HCT116 (cell line): ENCODE data around the gene ARHGEF39. TPM values are rescaled to one million over a fixed set of nuclear protein-coding genes. Genes with fewer than 3 reads are reported as not detected.

Source experiments
- ATAC-seq: fragments of 200-7000 bp; cut with Tn5 transposase; 2 replicates; pipeline ENCODE4 v1.9.1; 2020; ENCODE audit warnings: mild to moderate bottlenecking, moderate library complexity
- BruUV-seq: library from RNA; stranded (reverse); fragments of 400-500 nt; replicated peaks from 2 replicates; lab custom pipeline; 2021; lab: Mats Ljungman, UMichigan
- CTCF ChIA-PET: fragments of 300-600 bp; sonication (Branson Sonifier 250); formaldehyde crosslinking; loops from one replicate; lab custom pipeline; 2021; ENCODE audit warnings: antibody characterized with exemption; lab: Charles Lee
- POLR2A ChIA-PET: fragments of 300-600, 350-600 bp; sonication (Branson Sonifier 250); formaldehyde crosslinking; loops from one replicate; lab custom pipeline; 2021; ENCODE audit warnings: antibody characterized with exemption; lab: Charles Lee
- RAD21 ChIA-PET, 2 experiments: fragments of 300-600 bp; sonication (Branson Sonifier 250); formaldehyde crosslinking; loops; one replicate each; lab custom pipeline; 2023; ENCODE audit warnings: low total read pairs in 2 of 2; ENCODE audit not compliant: uncharacterized antibody in 2 of 2, unreplicated experiment in 2 of 2, low non-redundant PET in 1 of 2; lab: Charles Lee
- DNase-seq: peaks from one replicate; pipeline ENCODE4 v3.0.0-alpha.2; 2010; ENCODE audit warnings: low read depth, low spot score
- H2AFZ ChIP-seq: fragments of 200-600 bp; shearing (Covaris generic), sonication (generic); 2 replicates; pipeline ENCODE4 v1.6.1; 2017; ENCODE audit warnings: low read depth, mixed run types, mixed read lengths, antibody characterized with exemption, low read length; ENCODE audit not compliant: poor library complexity, severe bottlenecking
- H3K27ac ChIP-seq: 2 replicates; pipeline ENCODE4 v1.5.1; 2012; ENCODE audit warnings: low read depth, low read length
- H3K27me3 ChIP-seq: fragments of 200-600 bp; sonication (generic); 2 replicates; pipeline ENCODE4 v1.6.1; 2016; ENCODE audit warnings: mixed run types, low read length, mixed read lengths; ENCODE audit not compliant: insufficient read depth
- H3K36me3 ChIP-seq, 2 experiments: fragments of 200-500 bp in 1 of 2; fragments of 200-600 bp in 1 of 2; sonication (Bioruptor generic) in 1 of 2; sonication (generic) in 1 of 2; 2 replicates each; pipeline versions ENCODE4 v1.5.1 to v1.6.1; 2014 to 2016; ENCODE audit warnings: low read length in 2 of 2, inconsistent platforms in 1 of 2, mixed read lengths in 1 of 2, mixed run types in 1 of 2; ENCODE audit not compliant: insufficient read depth in 2 of 2, control insufficient read depth in 1 of 2
- H3K4me1 ChIP-seq, 2 experiments: fragments of 200-600 bp in 1 of 2; sonication (generic) in 1 of 2; 2 replicates each; pipeline versions ENCODE4 v1.5.1 to v1.6.1; 2012 to 2017; ENCODE audit warnings: low read length in 2 of 2, inconsistent platforms in 1 of 2, mild to moderate bottlenecking in 1 of 2, mixed read lengths in 1 of 2, mixed run types in 1 of 2, moderate library complexity in 1 of 2; ENCODE audit not compliant: insufficient read depth in 2 of 2, control insufficient read depth in 1 of 2
- H3K4me2 ChIP-seq: fragments of 200-600 bp; sonication (generic); 2 replicates; pipeline ENCODE4 v1.6.1; 2017; ENCODE audit warnings: mixed run types, low read length, mixed read lengths
- H3K4me3 ChIP-seq, 2 experiments: fragments of 200-600 bp in 1 of 2; sonication (generic) in 1 of 2; replicated peaks in 1 of 2; 2 replicates each; pipeline ENCODE4 v1.5.1; 2011 to 2016; ENCODE audit warnings: low read length in 2 of 2, control low read depth in 1 of 2, low read depth in 1 of 2, mild to moderate bottlenecking in 1 of 2, mixed read lengths in 1 of 2, mixed run types in 1 of 2
- H3K79me2 ChIP-seq: fragments of 200-600 bp; sonication (generic); 2 replicates; pipeline ENCODE4 v1.6.1; 2017; ENCODE audit warnings: mild to moderate bottlenecking, mixed run types, low read length, moderate library complexity, mixed read lengths; ENCODE audit not compliant: insufficient read depth
- H3K9ac ChIP-seq: fragments of 200-600 bp; sonication (generic); 2 replicates; pipeline ENCODE4 v1.6.1; 2016; ENCODE audit warnings: low read length, mixed read lengths
- H3K9me2 ChIP-seq: fragments of 200-600 bp; sonication (generic), shearing (Covaris generic); 2 replicates; pipeline ENCODE4 v1.6.1; 2017; ENCODE audit warnings: mixed run types, mild to moderate bottlenecking, moderate library complexity; ENCODE audit not compliant: insufficient read depth
- H3K9me3 ChIP-seq, 2 experiments: fragments of 200-500 bp in 1 of 2; fragments of 200-600 bp in 1 of 2; sonication (Bioruptor generic) in 1 of 2; sonication (generic) in 1 of 2; 2 replicates each; pipeline ENCODE4 v1.6.1; 2014 to 2017; ENCODE audit warnings: low read length in 2 of 2, mixed read lengths in 2 of 2, inconsistent platforms in 1 of 2, low read depth in 1 of 2, mild to moderate bottlenecking in 1 of 2, mixed run types in 1 of 2, moderate library complexity in 1 of 2; ENCODE audit not compliant: control insufficient read depth in 1 of 2, insufficient read depth in 1 of 2
- H4K20me1 ChIP-seq: fragments of 200-600 bp; sonication (generic), shearing (Covaris generic); 2 replicates; pipeline ENCODE4 v1.6.1; 2017; ENCODE audit warnings: mixed run types, mild to moderate bottlenecking, moderate library complexity; ENCODE audit not compliant: insufficient read depth
- CEBPB ChIP-seq: IDR thresholded peaks from 2 replicates; pipeline ENCODE4 v1.6.1; 2012; ENCODE audit warnings: low read depth
- EGR1 ChIP-seq: IDR thresholded peaks from 2 replicates; pipeline ENCODE4 v1.6.1; 2012; ENCODE audit warnings: low read depth
- RAD21 ChIP-seq: IDR thresholded peaks from 2 replicates; pipeline ENCODE4 v1.6.1; 2012; ENCODE audit warnings: low read depth, mild to moderate bottlenecking
- SIN3A ChIP-seq: IDR thresholded peaks from 2 replicates; pipeline ENCODE4 v1.6.1; 2012; ENCODE audit warnings: low read depth
- SP1 ChIP-seq: IDR thresholded peaks from 2 replicates; pipeline ENCODE4 v1.6.1; 2012; ENCODE audit warnings: low read depth
- intact Hi-C: fragments of 100-400 bp; cut with micrococcal nuclease; formaldehyde crosslinking; loops from 2 replicates; pipeline ENCODE4 v1.10.0; 2022
- total RNA-seq: library from RNA; stranded (reverse); gene quantifications from one replicate; pipeline ENCODE4 v1.2.1, GENCODE V29; 2021; ENCODE audit not compliant: unreplicated experiment
- TF ChIP-seq, protein P1 (sequence below): IDR thresholded peaks from 2 replicates; pipeline ENCODE4 v1.6.1; 2011; ENCODE audit warnings: mild to moderate bottlenecking, low read length, moderate library complexity; ENCODE audit not compliant: insufficient replicate concordance; ENCODE audit errors: extremely low read depth
- TF ChIP-seq, protein P2 (sequence below): IDR thresholded peaks from 2 replicates; pipeline ENCODE4 v1.6.1; 2012
- TF ChIP-seq, protein P3 (sequence below): IDR thresholded peaks from 2 replicates; pipeline ENCODE4 v1.6.1; 2012; ENCODE audit warnings: low read depth

ARHGEF39 gene
- total RNA-seq, 1 experiment from 2014 or later: 29.8 TPM

DNA sequence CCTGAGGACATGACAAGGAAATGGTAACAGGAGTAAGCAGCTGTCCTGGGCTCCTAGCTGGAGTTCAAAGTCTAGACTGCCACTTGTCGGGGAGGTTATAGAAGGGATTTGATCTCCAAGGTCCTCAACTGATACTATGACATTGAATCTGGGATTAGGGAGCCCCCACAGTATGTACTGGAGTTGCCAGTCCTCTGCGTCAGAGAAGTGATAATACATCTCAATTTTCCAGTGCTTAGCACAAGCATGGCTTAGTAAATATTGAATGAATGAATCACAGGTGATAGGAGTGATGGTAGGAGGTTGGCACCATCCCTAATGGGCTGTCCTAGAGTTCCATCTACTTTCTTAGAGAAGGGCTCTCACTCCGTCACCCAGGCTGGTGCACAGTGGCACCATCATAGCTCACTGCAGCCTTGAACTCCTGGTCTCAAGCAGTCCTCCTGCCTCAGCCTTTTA lies 31.0 kb upstream of the ARHGEF39 start:
- ChIA-PET RAD21 (interaction anchor here in 1 of 2 experiments (1.1 kb wide), 1 partner anchor 35 kb away, joined by 3 read pairs; no protein-coding TSS in a partner anchor), POLR2A (interaction anchor here (0.9 to 1.6 kb wide), 4 partner anchors 13 to 37 kb away, joined by 3 to 6 read pairs (median 4); partner anchors contain the start of gene CREB3), CTCF (interaction anchor here (1.0 to 3.7 kb wide), 20 partner anchors 8 to 185 kb away, joined by 3 to 33 read pairs (median 4); partner anchors contain the start of genes ARHGEF39, CCDC107, CREB3 and RMRP)
- DNase-seq (no peak), ATAC-seq (no peak)
- no peak overlapping the region for H3K4me2 ChIP-seq
- peaks cover 5 to 11% of the 10 kb centered on the region in 2 experiments; a peak in 3 of 4 replicates for H3K4me1 ChIP-seq
- intact Hi-C loops: no loop called here
- no peaks in the 10 kb centered on the region for H3K9me2 ChIP-seq
- no peaks in the 10 kb centered on the region for H3K27me3 ChIP-seq
- H3K27ac ChIP-seq: no peak overlapping the region
- no TSS peak for BruUV-seq
- H3K9me3 ChIP-seq: no peaks in the 10 kb centered on the region
- H3K36me3 ChIP-seq: peaks cover 31 to 46% of the 10 kb centered on the region in 2 experiments; a peak in 3 of 4 replicates
- H4K20me1 ChIP-seq: no peaks in the 10 kb centered on the region
- no peak overlapping the region for H2AFZ ChIP-seq
- H3K9ac ChIP-seq: no peak overlapping the region
- H3K4me3 ChIP-seq: no peak overlapping the region
- H3K79me2 ChIP-seq: no peaks in the 10 kb centered on the region
- TF ChIP-seq, protein P1, sequence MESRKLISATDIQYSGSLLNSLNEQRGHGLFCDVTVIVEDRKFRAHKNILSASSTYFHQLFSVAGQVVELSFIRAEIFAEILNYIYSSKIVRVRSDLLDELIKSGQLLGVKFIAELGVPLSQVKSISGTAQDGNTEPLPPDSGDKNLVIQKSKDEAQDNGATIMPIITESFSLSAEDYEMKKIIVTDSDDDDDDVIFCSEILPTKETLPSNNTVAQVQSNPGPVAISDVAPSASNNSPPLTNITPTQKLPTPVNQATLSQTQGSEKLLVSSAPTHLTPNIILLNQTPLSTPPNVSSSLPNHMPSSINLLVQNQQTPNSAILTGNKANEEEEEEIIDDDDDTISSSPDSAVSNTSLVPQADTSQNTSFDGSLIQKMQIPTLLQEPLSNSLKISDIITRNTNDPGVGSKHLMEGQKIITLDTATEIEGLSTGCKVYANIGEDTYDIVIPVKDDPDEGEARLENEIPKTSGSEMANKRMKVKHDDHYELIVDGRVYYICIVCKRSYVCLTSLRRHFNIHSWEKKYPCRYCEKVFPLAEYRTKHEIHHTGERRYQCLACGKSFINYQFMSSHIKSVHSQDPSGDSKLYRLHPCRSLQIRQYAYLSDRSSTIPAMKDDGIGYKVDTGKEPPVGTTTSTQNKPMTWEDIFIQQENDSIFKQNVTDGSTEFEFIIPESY: no peak
- TF ChIP-seq, protein P2, sequence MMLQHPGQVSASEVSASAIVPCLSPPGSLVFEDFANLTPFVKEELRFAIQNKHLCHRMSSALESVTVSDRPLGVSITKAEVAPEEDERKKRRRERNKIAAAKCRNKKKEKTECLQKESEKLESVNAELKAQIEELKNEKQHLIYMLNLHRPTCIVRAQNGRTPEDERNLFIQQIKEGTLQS: no peak
- TF ChIP-seq EGR1: no peak
- no peak for TF ChIP-seq SP1
- TF ChIP-seq, protein P3, sequence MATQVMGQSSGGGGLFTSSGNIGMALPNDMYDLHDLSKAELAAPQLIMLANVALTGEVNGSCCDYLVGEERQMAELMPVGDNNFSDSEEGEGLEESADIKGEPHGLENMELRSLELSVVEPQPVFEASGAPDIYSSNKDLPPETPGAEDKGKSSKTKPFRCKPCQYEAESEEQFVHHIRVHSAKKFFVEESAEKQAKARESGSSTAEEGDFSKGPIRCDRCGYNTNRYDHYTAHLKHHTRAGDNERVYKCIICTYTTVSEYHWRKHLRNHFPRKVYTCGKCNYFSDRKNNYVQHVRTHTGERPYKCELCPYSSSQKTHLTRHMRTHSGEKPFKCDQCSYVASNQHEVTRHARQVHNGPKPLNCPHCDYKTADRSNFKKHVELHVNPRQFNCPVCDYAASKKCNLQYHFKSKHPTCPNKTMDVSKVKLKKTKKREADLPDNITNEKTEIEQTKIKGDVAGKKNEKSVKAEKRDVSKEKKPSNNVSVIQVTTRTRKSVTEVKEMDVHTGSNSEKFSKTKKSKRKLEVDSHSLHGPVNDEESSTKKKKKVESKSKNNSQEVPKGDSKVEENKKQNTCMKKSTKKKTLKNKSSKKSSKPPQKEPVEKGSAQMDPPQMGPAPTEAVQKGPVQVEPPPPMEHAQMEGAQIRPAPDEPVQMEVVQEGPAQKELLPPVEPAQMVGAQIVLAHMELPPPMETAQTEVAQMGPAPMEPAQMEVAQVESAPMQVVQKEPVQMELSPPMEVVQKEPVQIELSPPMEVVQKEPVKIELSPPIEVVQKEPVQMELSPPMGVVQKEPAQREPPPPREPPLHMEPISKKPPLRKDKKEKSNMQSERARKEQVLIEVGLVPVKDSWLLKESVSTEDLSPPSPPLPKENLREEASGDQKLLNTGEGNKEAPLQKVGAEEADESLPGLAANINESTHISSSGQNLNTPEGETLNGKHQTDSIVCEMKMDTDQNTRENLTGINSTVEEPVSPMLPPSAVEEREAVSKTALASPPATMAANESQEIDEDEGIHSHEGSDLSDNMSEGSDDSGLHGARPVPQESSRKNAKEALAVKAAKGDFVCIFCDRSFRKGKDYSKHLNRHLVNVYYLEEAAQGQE: no peak
- no peak for TF ChIP-seq SIN3A
- TF ChIP-seq RAD21: no peak
- TF ChIP-seq CEBPB: no peak
